BE2C (cell line): ENCODE results near the gene SEL1L3.

ENCODE experiments used
- DNase-seq: peaks from one replicate; pipeline ENCODE4 v3.0.0-alpha.2; 2020
- H3K27me3 ChIP-seq: fragments of 250-450 bp; sonication (Bioruptor Pico); 2 replicates; pipeline ENCODE4 v1.5.1; 2020; ENCODE audit warnings: mild to moderate bottlenecking
- H3K36me3 ChIP-seq: fragments of 250-450 bp; sonication (Bioruptor Pico); 2 replicates; pipeline ENCODE4 v1.5.1; 2020; ENCODE audit warnings: mild to moderate bottlenecking
- H3K4me1 ChIP-seq: fragments of 250-450 bp; sonication (Bioruptor Pico); 2 replicates; pipeline ENCODE4 v1.5.1; 2020
- H3K4me3 ChIP-seq: 2 replicates; pipeline ENCODE4 v1.5.1; 2011; ENCODE audit warnings: low read depth, low read length
- H3K9me3 ChIP-seq: fragments of 250-450 bp; sonication (Bioruptor Pico); 2 replicates; pipeline ENCODE4 v1.5.1; 2020
- CTCF ChIP-seq: IDR thresholded peaks from 2 replicates; pipeline ENCODE4 v1.5.1; 2012; ENCODE audit warnings: mild to moderate bottlenecking, low read depth, low read length

SEL1L3 gene

GRCh38 chr4:25839687-25840086 is 23.1 kb downstream of the SEL1L3 start:
- Histone ChIP-seq H3K27me3 (peaks cover 7% of the 10 kb centered on the region; the same call in 1 of the 2 replicates), H3K4me3 (no peak overlapping the region), H3K4me1 (no peaks in the 10 kb centered on the region), H3K36me3 (no peaks in the 10 kb centered on the region), H3K9me3 (no peaks in the 10 kb centered on the region)
- no peak for TF ChIP-seq CTCF
- DNase-seq: no peak

- Histone ChIP-seq H3K27me3 (peaks cover 6% of the 10 kb centered on the region; the same call in 1 of the 2 replicates), H3K36me3 (no peaks in the 10 kb centered on the region), H3K4me1 (no peaks in the 10 kb centered on the region), H3K9me3 (no peaks in the 10 kb centered on the region), H3K4me3 (no peak overlapping the region)
- TF ChIP-seq CTCF: no peak
- no peak for DNase-seq
Measured at GRCh38 chr4:25839233-25839632, 23.6 kb downstream of the SEL1L3 start.

- no peak for TF ChIP-seq CTCF
- H3K36me3 ChIP-seq: no peaks in the 10 kb centered on the region
- H3K4me3 ChIP-seq: no peak overlapping the region
Measured at GRCh38 chr4:25838526-25838925, 24.3 kb downstream of the SEL1L3 start.

GRCh38 chr4:25837107-25837506 is 25.7 kb downstream of the SEL1L3 start:
- H3K27me3 ChIP-seq: peaks cover 2% of the 10 kb centered on the region
- no peak for DNase-seq
- H3K9me3 ChIP-seq: no peaks in the 10 kb centered on the region
- no peak overlapping the region for H3K4me3 ChIP-seq
- no peaks in the 10 kb centered on the region for H3K4me1 ChIP-seq
- TF ChIP-seq CTCF: no peak
- H3K36me3 ChIP-seq: no peaks in the 10 kb centered on the region

More at GRCh38 chr4:25838526-25838925, 24.3 kb downstream of the SEL1L3 start:
- H3K4me1 ChIP-seq: no peaks in the 10 kb centered on the region
- peaks cover 2% of the 10 kb centered on the region; the same call in 1 of the 2 replicates for H3K27me3 ChIP-seq
- DNase-seq: no peak
- no peaks in the 10 kb centered on the region for H3K9me3 ChIP-seq

- no peaks in the 10 kb centered on the region for H3K9me3 ChIP-seq
- no peak for DNase-seq
- H3K4me1 ChIP-seq: no peaks in the 10 kb centered on the region
- no peaks in the 10 kb centered on the region for H3K36me3 ChIP-seq
- TF ChIP-seq CTCF: no peak
- no peak overlapping the region for H3K4me3 ChIP-seq
- H3K27me3 ChIP-seq: peaks cover 2% of the 10 kb centered on the region
Measured at GRCh38 chr4:25835384-25835783, 27.4 kb downstream of the SEL1L3 start.

- H3K27me3 ChIP-seq: peaks cover 2% of the 10 kb centered on the region
Measured at GRCh38 chr4:25834411-25835107, 28.2 kb downstream of the SEL1L3 start.

More at GRCh38 chr4:25834411-25835107, 28.2 kb downstream of the SEL1L3 start:
- no peak for TF ChIP-seq CTCF
- no peak for DNase-seq
- no peaks in the 10 kb centered on the region for H3K36me3 ChIP-seq
- H3K4me3 ChIP-seq: no peak overlapping the region
- H3K4me1 ChIP-seq: no peaks in the 10 kb centered on the region
- no peaks in the 10 kb centered on the region for H3K9me3 ChIP-seq
